ENCODE measurements around the gene SLC1A3.

The SLC1A3 gene

DNA sequence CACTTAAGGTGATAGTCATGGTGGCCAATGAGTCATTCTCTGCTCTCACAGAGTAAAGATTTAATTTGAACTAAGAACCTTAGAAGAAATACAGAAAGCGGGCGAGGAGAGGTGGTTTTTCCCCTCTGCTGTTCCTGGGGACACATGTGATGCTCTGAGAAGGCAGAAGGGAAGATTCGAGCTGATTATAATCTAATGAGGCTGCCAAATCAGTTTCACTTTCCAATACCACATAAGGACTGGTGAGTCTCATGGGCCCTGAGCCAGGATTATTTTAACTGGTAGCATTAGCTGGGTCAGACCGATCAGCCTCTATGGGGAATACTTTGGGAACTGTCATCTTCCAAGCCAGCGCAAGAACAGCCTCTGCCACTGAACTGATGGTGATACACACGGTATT lies 116.5 kb downstream of the SLC1A3 start:
- DNase-seq: no peak

GRCh38 chr5:36723912-36724311 lies 117.5 kb downstream of the SLC1A3 start:
- no peak for DNase-seq

DNA sequence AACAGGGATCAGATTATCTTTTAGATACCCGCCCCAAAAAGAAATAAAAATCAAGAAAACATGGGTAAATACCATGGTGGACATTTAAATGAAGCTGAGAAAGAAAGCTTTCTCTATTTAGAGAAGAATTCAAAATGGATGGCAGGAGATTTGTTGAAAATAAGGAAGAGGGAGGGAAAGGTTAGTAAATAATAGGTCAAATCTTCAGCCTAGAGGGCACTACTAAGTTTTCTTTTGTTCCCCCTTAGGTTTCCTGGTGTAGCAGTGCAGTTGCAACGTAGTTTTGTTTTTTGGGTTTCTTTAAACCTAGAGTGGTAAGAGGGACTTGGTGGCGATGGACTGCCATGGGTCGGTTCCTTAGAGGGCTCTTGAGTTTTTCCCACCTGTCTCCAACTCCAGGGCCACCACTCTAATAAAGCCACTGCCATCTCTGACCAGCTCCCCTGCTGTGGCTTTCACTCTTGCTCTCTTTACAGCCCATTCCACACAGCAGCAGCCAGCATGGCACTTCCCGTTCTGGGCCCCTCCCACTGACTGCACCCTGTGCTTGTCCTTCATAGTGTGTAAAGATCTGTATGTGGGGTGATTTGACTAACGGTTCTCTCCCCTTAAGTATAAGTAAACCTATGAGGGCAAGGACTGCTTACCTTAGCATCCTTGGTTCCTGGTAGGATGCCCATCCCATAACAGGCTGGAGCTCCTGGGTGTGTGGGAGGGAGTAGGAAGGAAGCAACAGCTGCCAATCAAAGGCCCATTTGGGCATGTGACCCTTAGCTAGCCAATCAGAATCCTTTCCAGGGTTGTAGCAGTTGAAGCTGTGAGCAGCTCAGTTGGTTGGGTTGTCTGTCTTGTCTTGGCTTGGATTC lies 118.3 kb downstream of the SLC1A3 start:
- DNase-seq: no peak

DNA sequence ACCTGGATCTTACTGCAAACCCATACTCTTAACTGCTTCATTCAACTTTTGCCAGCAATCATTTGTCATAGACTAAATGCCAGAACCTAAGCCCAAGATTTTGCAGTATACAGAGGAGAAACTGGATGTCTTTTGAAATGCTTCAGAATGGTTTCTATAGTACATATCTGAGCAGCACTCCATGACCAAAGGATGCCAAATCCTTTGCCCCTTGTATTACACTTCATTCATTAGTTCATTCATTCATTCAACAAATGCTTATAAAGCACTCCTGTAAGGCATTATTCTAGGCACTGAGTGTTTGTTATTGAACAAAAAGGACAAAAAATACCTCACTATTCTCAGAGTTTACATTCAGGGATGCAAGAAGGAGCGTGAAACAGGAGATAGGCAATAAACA lies 119.9 kb downstream of the SLC1A3 start:
- no peak for DNase-seq

- no peak for DNase-seq
Observed at GRCh38 chr5:36726767-36727166, 120.4 kb downstream of the SLC1A3 start.

DNA sequence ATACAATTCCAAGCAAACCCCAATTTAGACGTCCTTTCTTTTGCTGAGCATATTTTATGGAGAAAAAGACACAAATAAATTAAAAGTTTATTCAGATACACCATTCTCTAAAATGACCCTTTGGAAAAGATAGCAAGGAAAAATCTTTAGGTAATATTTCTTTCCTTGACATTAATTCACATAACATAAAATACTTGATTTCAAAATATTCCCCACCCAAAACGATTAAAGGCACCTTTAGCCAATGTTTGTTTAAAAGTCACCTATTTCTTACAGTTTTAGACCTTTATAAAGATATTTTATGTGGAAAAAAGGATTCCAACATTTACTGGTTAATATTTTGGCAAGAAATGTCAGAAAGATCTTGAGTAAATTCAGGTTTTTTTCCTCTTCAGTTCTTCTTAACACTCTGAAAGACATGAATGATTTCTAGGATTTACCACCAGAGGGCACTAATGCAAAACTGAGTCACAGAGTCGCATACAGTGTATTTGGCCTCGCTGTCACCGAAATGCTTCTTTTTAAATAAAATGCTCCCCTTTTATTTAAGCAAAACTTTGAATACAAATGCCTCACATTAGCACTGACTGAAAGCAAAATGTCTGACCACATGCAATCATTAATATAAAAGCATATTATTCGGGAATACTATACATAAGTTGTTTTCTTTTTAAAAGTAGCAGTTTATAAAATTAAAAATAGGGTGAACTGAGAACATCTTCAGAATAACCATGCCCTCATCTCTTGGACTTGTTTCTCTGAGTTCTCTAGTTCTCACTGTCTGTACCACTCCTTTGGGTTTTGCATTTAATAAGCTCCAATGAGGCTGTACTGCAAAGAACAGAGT lies 122.5 kb downstream of the SLC1A3 start:
- DNase-seq: peak; percentile 49

GRCh38 chr5:36730537-36731216 lies 124.3 kb downstream of the SLC1A3 start:
- DNase-seq: no peak

DNA sequence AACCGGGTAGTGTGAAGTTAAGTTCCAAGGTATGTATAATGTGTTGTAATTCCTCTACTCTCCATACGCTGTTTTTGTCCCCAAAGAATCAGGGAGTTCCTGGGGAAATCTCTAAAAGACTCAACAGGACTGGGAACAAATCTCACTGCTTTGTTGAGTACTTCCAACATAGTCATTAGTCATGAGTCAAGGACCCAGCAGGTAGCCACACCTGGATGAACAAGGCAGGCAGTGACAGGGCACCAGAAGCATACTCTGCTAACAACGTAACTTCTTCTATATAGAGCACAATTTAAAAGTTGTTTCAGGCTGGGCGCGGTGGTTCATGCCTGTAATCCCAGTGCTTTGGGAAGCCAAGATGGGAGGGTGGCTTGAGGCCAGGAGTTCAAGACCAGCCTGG lies 126.8 kb downstream of the SLC1A3 start:
- DNase-seq: no peak

DNA sequence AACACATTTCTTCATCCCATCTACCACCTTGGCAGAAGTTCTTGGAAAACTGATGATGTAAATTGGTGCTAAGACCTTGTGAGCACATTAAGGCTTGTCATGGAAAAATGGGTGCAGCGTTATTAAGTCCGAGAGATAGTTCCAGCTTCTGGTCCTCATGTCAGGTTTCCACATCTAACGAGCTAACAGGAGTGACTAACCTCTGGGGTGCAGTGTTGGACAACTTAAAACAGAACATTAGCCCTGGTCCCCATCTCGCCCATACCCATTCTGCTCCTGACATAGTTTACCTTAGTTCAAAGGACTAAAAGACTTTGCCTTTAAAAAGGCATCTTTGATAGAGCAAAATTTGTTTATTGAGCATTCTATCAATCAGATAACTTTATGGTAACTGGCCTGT lies 128.0 kb downstream of the SLC1A3 start:
- no peak for DNase-seq

DNA sequence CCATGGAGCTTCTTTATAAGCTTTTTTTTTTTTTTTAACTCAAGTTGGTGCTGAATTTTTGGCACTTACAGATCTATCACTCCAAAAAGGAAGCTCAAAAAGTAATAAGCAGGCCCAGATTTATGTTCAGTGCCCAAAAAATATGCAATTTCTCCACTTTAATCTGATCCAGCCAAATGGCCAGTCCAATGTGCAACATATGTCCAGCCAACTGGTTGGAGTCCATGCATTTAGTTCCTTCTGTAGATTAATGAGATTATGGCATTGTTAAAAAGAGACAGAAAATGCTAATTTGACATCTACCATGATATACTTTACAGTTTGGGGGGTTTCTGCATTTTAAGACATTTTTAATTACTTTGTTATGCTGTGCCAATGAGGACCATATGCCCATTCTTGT lies 129.5 kb downstream of the SLC1A3 start:
- no peak for DNase-seq

Data from COR-L47 (cell line).